Skeletal muscle tissue (tissue), 4 donors: ENCODE measurements around the gene ITGA11. TPM values are rescaled to one million over a fixed set of nuclear protein-coding genes. Genes with fewer than 3 reads are reported as not detected.

Experiments
- H3K27ac ChIP-seq: one replicate; pipeline ENCODE4 v1.7.0; 2013; ENCODE audit warnings: mild to moderate bottlenecking, low read depth, low read length, inconsistent platforms
- H3K27me3 ChIP-seq, 3 donors: one replicate each; pipeline ENCODE4 v1.7.0; 2013; ENCODE audit warnings: low read length in 3 of 3; ENCODE audit not compliant: control insufficient read depth in 3 of 3, insufficient read depth in 3 of 3
- H3K36me3 ChIP-seq, 3 donors: one replicate each; pipeline ENCODE4 v1.7.0; 2013; ENCODE audit warnings: low read length in 3 of 3; ENCODE audit not compliant: control insufficient read depth in 3 of 3, insufficient read depth in 3 of 3
- H3K4me1 ChIP-seq, 3 donors: one replicate each; pipeline ENCODE4 v1.7.0; 2013; ENCODE audit warnings: low read length in 3 of 3, mild to moderate bottlenecking in 3 of 3; ENCODE audit not compliant: control insufficient read depth in 3 of 3, insufficient read depth in 3 of 3
- H3K4me3 ChIP-seq, 3 donors: one replicate each; pipeline ENCODE4 v1.7.0; 2013; ENCODE audit warnings: low read length in 3 of 3
- H3K9ac ChIP-seq, 3 donors: one replicate each; pipeline ENCODE4 v1.7.0; 2013; ENCODE audit warnings: low read length in 3 of 3, mild to moderate bottlenecking in 3 of 3, moderate library complexity in 2 of 3, low read depth in 1 of 3
- H3K9me3 ChIP-seq, 3 donors: one replicate each; pipeline ENCODE4 v1.7.0; 2013; ENCODE audit warnings: low read length in 3 of 3; ENCODE audit not compliant: control insufficient read depth in 3 of 3
- total RNA-seq: library from RNA; depleted of rRNA; stranded (reverse); fragments of >200 nt; gene quantifications from one replicate; pipeline ENCODE4 v1.2.3, GENCODE V29; 2014
- donor health status: Osteomylitis.

Gene ITGA11
- total RNA-seq, 1 donor from 2014 or later, result 5.7 TPM

- Histone ChIP-seq H3K4me3 (no peak overlapping the region), H3K9me3 (no peaks in the 10 kb centered on the region), H3K4me1 (peaks cover 0 to 4% (median 0%) of the 10 kb centered on the region in 3 donors), H3K9ac (no peak overlapping the region), H3K27me3 (no peaks in the 10 kb centered on the region), H3K27ac (no peak overlapping the region), H3K36me3 (no peaks in the 10 kb centered on the region)
Observed at GRCh38 chr15:68376447-68377060, 55.4 kb downstream of the ITGA11 start.

DNA sequence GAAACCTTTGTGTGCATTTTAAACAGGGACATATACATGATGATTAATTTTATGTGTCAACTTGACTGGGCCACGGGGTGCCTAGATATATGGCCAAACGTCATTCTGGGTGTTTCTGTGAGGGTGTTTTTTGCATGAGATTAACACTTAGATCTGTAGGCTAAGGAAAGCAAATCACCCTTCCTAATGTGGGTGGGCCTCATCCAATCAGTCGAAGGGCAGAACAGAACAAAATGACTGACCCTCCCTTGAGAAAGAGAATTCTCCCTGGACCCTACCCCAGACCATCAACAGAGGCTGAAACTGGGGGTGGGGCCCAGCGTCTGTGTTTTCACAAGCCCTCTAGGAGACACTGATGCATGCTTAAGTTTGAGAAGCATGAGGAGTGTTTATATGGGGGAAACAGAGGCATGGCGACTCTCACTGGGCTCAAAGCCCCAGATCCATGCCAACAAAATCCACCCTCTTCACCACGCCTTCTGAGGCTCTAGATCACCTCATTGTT lies 56.2 kb downstream of the ITGA11 start:
- H3K9ac ChIP-seq, result no peak overlapping the region
- no peak overlapping the region for H3K27ac ChIP-seq
- no peak overlapping the region for H3K4me3 ChIP-seq
- H3K27me3 ChIP-seq, result no peaks in the 10 kb centered on the region
- no peaks in the 10 kb centered on the region for H3K36me3 ChIP-seq
- H3K4me1 ChIP-seq, result peaks cover 0 to 9% (median 6%) of the 10 kb centered on the region in 3 donors
- H3K9me3 ChIP-seq, result no peaks in the 10 kb centered on the region

GRCh38 chr15:68375191-68375631 lies 56.8 kb downstream of the ITGA11 start:
- Histone ChIP-seq H3K27me3 (no peaks in the 10 kb centered on the region), H3K4me3 (no peak overlapping the region), H3K4me1 (peaks cover 0 to 14% (median 11%) of the 10 kb centered on the region in 3 donors), H3K9me3 (no peaks in the 10 kb centered on the region), H3K36me3 (no peaks in the 10 kb centered on the region), H3K9ac (no peak overlapping the region), H3K27ac (no peak overlapping the region)

- H3K27me3 ChIP-seq, result no peaks in the 10 kb centered on the region
- H3K27ac ChIP-seq, result no peak overlapping the region
- no peak overlapping the region for H3K9ac ChIP-seq
- peaks cover 0 to 16% (median 14%) of the 10 kb centered on the region in 3 donors for H3K4me1 ChIP-seq
- H3K4me3 ChIP-seq, result no peak overlapping the region
- H3K9me3 ChIP-seq, result no peaks in the 10 kb centered on the region
- H3K36me3 ChIP-seq, result no peaks in the 10 kb centered on the region
Observed at GRCh38 chr15:68374168-68374745, 57.7 kb downstream of the ITGA11 start.

GRCh38 chr15:68373028-68373427 lies 58.9 kb downstream of the ITGA11 start:
- H3K36me3 ChIP-seq, result no peaks in the 10 kb centered on the region
- no peak overlapping the region for H3K9ac ChIP-seq
- peaks cover 9 to 26% (median 23%) of the 10 kb centered on the region in 3 donors for H3K4me1 ChIP-seq
- H3K4me3 ChIP-seq, result no peak overlapping the region
- H3K27me3 ChIP-seq, result no peaks in the 10 kb centered on the region
- no peaks in the 10 kb centered on the region for H3K9me3 ChIP-seq
- no peak overlapping the region for H3K27ac ChIP-seq

DNA sequence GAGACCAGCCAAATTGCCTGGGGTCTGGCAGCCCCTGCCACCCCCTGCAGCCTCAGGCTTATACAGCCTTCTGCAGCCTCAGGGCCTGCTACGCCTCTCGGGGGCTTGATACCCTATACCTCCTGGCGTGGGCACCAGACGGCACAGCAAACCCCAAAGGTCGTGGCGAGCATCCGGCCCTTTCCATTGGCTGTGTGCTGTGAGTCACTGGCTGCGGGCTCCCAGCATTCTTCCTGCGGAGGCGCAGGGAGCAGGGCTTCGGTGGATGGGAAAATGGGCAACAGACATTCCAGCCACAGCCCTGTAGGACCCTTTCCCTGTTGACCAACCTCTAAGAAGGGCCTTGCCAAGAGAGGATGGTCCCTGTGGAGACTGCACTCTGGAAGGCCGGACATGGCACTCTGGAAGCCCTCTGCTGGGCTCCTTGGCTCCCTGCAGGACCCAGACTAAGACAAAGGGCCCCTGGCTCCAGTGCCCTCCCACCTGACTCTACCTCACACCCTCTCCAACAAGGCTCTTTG lies 59.6 kb downstream of the ITGA11 start:
- no peak overlapping the region for H3K4me3 ChIP-seq
- no peaks in the 10 kb centered on the region for H3K36me3 ChIP-seq
- H3K9ac ChIP-seq, result no peak overlapping the region
- H3K9me3 ChIP-seq, result no peaks in the 10 kb centered on the region
- peaks cover 15 to 31% (median 27%) of the 10 kb centered on the region in 3 donors for H3K4me1 ChIP-seq
- H3K27me3 ChIP-seq, result no peaks in the 10 kb centered on the region
- H3K27ac ChIP-seq, result no peak overlapping the region

- no peak overlapping the region for H3K27ac ChIP-seq
- no peak overlapping the region for H3K4me3 ChIP-seq
- H3K9ac ChIP-seq, result no peak overlapping the region
- H3K4me1 ChIP-seq, result peaks cover 20 to 36% (median 32%) of the 10 kb centered on the region in 3 donors
- H3K9me3 ChIP-seq, result no peaks in the 10 kb centered on the region
- H3K36me3 ChIP-seq, result no peaks in the 10 kb centered on the region
- no peaks in the 10 kb centered on the region for H3K27me3 ChIP-seq
Observed at GRCh38 chr15:68371851-68372250, 60.1 kb downstream of the ITGA11 start.

DNA sequence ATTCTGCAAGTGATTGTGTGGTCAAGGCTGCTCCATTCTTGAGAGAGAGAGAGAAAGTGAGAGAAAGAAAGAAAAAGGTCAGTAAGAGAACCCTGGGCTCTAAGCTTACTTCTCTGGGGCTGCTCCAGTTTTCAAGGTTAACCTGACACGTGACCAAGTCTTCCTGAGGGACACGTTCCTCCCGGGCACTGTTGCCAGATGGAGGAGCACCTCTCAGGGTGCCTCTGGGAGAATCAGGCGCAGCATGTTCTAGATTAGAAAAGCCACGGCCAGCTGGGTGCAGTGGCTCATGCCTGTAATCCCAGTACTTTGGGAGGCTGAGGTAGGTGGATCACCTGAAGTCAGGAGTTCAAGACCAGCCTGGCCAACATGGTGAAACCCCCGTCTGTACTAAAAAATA lies 60.8 kb downstream of the ITGA11 start:
- H3K27ac ChIP-seq, result peak overlapping the region; percentile 42
- no peak overlapping the region for H3K4me3 ChIP-seq
- no peaks in the 10 kb centered on the region for H3K9me3 ChIP-seq
- H3K9ac ChIP-seq, result peak overlapping the region in 1 of 3 donors; percentile 33
- H3K27me3 ChIP-seq, result no peaks in the 10 kb centered on the region
- H3K4me1 ChIP-seq, result peaks cover 24 to 43% (median 39%) of the 10 kb centered on the region in 3 donors
- no peaks in the 10 kb centered on the region for H3K36me3 ChIP-seq

DNA sequence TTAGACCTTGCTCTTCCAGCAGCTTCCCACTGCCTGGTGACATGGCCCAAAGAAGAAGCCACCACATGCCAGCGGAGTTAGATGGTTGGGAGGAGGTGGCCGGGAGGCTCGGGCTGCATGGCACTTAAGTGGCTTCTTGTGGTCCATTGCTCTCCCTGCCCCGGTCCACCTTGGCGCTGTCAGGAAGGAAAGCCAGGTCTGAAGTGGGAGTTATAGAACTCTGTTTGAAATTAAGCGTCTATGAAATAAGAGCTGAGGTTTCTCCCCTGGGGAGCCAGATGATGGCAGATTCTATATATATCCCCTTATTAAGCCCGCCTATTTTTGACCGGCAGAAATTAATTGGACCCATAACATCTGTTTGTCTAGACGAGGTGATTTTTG lies 61.2 kb downstream of the ITGA11 start:
- H3K36me3 ChIP-seq, result no peaks in the 10 kb centered on the region
- H3K4me3 ChIP-seq, result peak overlapping the region in 1 of 3 donors; percentile 13
- peaks cover 28 to 47% (median 43%) of the 10 kb centered on the region in 3 donors for H3K4me1 ChIP-seq
- no peaks in the 10 kb centered on the region for H3K27me3 ChIP-seq
- peak overlapping the region in 1 of 3 donors; percentile 33 for H3K9ac ChIP-seq
- H3K27ac ChIP-seq, result peak overlapping the region; percentile 42
- H3K9me3 ChIP-seq, result no peaks in the 10 kb centered on the region
